ENCODE measurements around the gene B4GALT1.

- TF ChIP-seq CTCF (IDR thresholded peaks at IDR 0.05; ENCODE audit: low read length), result no peak
- no peak for TF ChIP-seq EZH2 (optimal IDR thresholded peaks at IDR 0.05; ENCODE audit: low read depth, low read length)
Observed at GRCh38 chr9:33117796-33118195, 49.3 kb downstream of the B4GALT1 start.
